NCI-H2171 treated with DMSO at 0.1 percent for 48 hours (cell line): ENCODE results near the gene KIR2DL1.
"Not testable (repeated sequence)": the region's sequence is repeated elsewhere in the genome, so short reads cannot be mapped to it uniquely, and the experiment has no call there.

Experiments
- DNase-seq: peaks from one replicate; lab custom pipeline; 2025; lab: John Stamatoyannopoulos, UW

The KIR2DL1 gene

GRCh38 chr19:54769646-54770045, at the start of gene KIR2DL1:
Gene KIR2DL1 (plus strand): TSS chr19:54769793. CDS start chr19:54769851, 58 bp downstream.
- DNase-seq: not testable (repeated sequence)

DNA sequence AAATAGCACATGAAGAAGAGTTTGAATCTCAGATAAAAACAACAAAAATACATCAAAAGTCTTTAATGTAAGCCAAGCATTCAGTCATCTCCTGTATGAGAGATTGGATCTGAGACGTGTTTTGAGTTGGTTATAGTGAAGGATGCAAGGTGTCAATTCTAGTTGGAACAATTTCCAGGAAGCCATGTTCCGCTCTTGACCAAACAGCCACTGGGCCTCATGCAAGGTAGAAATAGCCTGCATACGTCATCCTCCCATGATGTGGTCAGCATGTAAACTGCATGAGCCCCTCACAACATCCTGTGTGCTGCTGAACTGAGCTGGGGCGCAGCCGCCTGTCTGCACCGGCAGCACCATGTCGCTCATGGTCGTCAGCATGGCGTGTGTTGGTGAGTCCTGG, 45.5 kb upstream of the KIR2DL1 start, which contains the start of gene KIR3DL3:
TSS of gene KIR3DL3 (plus strand) at position 301 of the 400 bp plus-strand sequence. CDS start at position 356, 55 bp downstream.
- DNase-seq: no peak

GRCh38 chr19:54724644-54725043, 44.9 kb upstream of the KIR2DL1 start:
- no peak for DNase-seq

GRCh38 chr19:54725321-54725720, 44.3 kb upstream of the KIR2DL1 start:
- DNase-seq: no peak

- no peak for DNase-seq
Observed at GRCh38 chr19:54727562-54727961, 42.0 kb upstream of the KIR2DL1 start.

GRCh38 chr19:54728167-54728566, 41.4 kb upstream of the KIR2DL1 start:
- DNase-seq: no peak

DNA sequence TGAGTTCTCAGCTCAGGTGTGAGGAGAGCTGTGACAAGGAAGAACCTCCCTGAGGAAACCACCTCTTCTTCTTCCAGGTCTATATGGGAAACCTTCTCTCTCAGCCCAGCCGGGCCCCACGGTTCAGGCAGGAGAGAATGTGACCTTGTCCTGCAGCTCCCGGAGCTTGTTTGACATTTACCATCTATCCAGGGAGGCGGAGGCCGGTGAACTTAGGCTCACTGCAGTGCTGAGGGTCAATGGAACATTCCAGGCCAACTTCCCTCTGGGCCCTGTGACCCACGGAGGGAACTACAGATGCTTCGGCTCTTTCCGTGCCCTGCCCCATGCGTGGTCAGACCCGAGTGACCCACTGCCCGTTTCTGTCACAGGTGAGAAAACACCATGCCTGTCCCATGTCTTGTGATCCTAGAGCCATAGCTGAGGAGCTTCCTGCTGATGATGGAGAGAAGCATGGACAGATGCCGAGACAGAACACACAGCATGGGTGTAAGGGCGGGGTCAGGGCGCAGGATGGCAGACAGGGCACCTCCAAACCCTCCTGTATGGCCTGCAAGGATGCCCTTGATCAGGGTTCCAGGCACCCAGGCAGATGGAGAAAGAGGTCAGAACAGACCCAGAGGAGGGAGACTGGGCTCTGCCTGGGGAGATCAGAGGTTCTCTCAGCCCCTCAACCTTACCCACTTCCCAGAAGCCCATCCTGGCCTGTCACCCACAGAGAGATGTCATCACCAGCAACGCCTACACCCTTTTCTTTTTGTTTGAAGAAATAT, 40.0 kb upstream of the KIR2DL1 start:
- no peak for DNase-seq

DNA sequence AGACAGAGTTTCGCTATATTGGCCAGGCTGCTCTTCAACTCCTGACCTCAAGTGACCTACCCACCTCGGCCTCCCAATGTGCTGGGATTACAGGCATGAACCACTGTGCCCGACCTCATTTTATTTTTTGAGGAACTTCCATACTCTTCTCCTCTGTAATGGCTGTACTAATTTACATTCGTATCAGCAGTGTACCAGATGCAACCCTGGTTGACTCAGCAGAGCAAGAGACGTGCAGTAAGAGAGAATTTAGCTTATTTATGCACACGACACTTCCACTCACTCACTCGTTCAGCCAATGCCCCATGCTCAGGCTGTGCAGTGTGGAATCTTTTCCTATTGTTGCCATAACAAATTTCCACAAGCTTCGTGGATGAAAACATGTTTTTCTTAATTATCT, 38.4 kb upstream of the KIR2DL1 start:
- no peak for DNase-seq

GRCh38 chr19:54738306-54738705, 31.3 kb upstream of the KIR2DL1 start, which contains the start of gene KIR2DL3:
Gene KIR2DL3 (plus strand): TSS chr19:54738513. CDS start chr19:54738546, 33 bp downstream.
- DNase-seq: not testable (repeated sequence)

- no peak for DNase-seq
Observed at GRCh38 chr19:54738715-54739114, 30.9 kb upstream of the KIR2DL1 start.

DNA sequence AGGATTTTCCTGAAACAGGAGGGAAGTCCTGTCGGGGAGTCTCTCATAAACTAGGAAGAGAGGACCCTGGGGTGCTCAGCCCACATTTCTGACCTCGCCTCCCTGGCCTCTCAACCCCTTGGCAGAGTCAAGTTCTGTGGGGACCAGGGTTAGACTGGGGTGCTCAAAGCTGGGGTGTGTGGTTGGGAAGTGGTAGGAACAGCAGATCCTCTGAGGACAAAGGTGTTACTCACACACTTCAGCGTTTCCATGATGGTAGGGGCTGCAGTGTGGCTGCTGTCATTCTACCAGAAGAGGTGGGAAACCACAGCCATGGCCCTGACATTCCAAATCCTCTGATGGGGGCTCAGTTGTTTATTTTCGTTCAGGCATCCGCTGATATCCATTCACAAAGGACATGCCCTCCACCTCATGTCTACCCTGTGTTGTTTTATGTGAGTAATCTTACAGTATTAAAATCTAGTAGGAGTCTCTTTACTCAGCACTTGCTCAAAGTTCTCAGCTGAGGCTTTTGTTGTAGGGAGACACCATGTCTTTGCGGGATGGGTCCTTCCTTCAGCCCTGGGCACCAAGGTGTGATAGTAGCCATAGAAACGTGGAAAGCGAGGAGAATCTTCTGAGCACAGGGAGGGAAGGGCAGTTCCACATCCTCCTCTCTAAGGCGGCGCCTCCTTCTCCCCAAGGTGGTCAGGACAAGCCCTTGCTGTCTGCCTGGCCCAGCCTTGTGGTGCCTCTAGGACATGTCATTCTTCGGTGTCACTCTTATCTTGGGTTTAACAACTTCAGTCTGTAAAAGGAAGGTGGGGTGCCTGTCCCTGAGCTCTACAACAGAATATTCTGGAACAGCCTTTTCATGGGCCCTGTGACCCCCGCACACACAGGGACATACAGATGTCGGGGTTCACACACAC, 29.8 kb upstream of the KIR2DL1 start:
- DNase-seq: no peak

DNA sequence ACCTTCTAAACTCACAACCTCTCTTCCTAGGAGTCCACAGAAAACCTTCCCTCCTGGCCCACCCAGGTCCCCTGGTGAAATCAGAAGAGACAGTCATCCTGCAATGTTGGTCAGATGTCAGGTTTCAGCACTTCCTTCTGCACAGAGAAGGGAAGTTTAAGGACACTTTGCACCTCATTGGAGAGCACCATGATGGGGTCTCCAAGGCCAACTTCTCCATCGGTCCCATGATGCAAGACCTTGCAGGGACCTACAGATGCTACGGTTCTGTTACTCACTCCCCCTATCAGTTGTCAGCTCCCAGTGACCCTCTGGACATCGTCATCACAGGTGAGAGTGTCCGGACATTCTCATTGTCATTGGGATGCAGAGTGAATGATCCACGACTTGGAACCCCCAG, 27.6 kb upstream of the KIR2DL1 start:
- DNase-seq: not testable (repeated sequence)

- not testable (repeated sequence) for DNase-seq
Observed at GRCh38 chr19:54744080-54744479, 25.5 kb upstream of the KIR2DL1 start.

DNA sequence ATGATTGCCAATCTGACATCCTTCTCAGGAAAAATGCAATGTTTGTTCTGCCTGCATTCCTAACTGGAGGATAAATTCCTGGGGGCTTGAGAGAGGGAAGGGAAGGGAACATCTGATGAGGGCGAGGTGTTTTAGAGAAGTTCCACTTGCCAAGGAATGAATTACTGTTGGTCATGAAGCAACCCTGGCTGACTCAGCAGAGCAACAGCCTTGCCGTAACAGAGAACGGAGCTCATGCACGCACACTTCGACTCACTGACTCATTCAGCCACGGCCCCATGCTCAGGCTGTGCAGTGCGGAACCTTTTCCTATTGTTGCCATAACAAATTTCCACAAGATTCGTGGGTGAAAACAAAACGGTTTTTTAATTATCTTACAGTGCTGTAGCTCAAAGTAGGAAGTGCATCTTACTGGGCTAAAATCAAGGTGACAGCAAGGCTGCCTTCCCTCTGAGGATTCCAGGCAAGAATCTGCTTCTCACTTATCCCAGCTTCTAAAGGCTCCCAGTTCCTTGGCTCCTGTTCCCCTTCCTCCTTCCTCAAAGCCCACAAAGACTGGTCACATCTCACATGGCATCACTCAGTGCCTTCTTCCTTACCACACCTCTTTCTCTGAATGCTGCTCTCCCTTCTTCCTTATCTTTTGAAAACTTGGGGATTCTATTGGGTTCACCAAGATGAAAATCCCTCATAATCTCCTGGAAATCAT, 21.8 kb upstream of the KIR2DL1 start:
- DNase-seq: not testable (repeated sequence)

GRCh38 chr19:54750276-54750675, 19.3 kb upstream of the KIR2DL1 start:
- DNase-seq: not testable (repeated sequence)

GRCh38 chr19:54756204-54757110, 13.1 kb upstream of the KIR2DL1 start:
- DNase-seq: not testable (repeated sequence)

DNA sequence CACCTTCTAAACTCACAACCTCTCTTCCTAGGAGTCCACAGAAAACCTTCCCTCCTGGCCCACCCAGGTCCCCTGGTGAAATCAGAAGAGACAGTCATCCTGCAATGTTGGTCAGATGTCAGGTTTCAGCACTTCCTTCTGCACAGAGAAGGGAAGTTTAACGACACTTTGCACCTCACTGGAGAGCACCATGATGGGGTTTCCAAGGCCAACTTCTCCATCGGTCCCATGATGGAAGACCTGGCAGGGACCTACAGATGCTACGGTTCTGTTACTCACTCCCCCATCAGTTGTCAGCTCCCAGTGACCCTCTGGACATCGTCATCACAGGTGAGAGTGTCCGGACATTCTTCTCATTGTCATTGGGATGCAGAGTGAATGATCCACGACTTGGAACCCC, 11.0 kb upstream of the KIR2DL1 start:
- DNase-seq: not testable (repeated sequence)

- DNase-seq: not testable (repeated sequence)
Observed at GRCh38 chr19:54764219-54764618, 5.4 kb upstream of the KIR2DL1 start.

- not testable (repeated sequence) for DNase-seq
Observed at GRCh38 chr19:54766464-54766863, 3.1 kb upstream of the KIR2DL1 start.

DNA sequence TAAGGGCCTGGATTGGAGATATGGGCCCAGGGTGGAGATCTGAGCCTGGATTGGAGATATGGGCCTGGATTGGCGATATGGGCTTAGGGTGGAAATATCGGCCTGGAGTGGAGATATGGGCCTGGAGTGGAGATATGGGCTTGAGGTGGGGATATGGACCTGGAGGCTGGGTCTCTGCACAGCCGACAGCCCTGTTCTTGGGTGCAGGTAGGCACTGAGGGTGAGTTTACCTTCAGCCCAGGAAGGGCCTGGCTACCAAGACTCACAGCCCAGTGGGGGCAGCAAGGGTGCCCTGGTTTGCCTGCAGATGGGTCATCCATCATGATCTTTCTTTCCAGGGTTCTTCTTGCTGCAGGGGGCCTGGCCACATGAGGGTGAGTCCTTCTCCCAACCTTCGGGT, 918 bp downstream of the KIR2DL1 start:
- not testable (repeated sequence) for DNase-seq
